H9 (cell line): ENCODE data around the gene CDC42. TPM values are rescaled to one million over a fixed set of nuclear protein-coding genes. Genes with fewer than 3 reads are reported as not detected.

Source experiments
- DNase-seq: peaks from one replicate; pipeline ENCODE4 v3.0.0-alpha.2; 2017
- H2AFZ ChIP-seq: one replicate; pipeline ENCODE4 v1.6.1; 2013; ENCODE audit warnings: mild to moderate bottlenecking, low read length, control low read depth, moderate library complexity
- H2AK5ac ChIP-seq: 2 replicates; pipeline ENCODE4 v1.6.1; 2013; ENCODE audit warnings: low read length, control low read depth, mixed read lengths; ENCODE audit not compliant: insufficient read length
- H2BK120ac ChIP-seq: one replicate; pipeline ENCODE4 v1.6.1; 2013; ENCODE audit warnings: low read depth, mild to moderate bottlenecking, low read length, control low read depth, inconsistent platforms; ENCODE audit not compliant: poor library complexity, severe bottlenecking
- H2BK12ac ChIP-seq: 2 replicates; pipeline ENCODE4 v1.6.1; 2013; ENCODE audit warnings: low read length, control low read depth, mixed read lengths, low read depth; ENCODE audit not compliant: insufficient read length
- H2BK15ac ChIP-seq: 2 replicates; pipeline ENCODE4 v1.6.1; 2013; ENCODE audit warnings: low read depth, low read length, control low read depth
- H2BK20ac ChIP-seq: one replicate; pipeline ENCODE4 v1.6.1; 2013; ENCODE audit warnings: low read depth, mild to moderate bottlenecking, low read length, control low read depth, inconsistent platforms; ENCODE audit not compliant: poor library complexity, severe bottlenecking
- H2BK5ac ChIP-seq: 2 replicates; pipeline ENCODE4 v1.6.1; 2013; ENCODE audit warnings: low read length, control low read depth, mixed read lengths; ENCODE audit not compliant: insufficient read length
- H3K14ac ChIP-seq: 2 replicates; pipeline ENCODE4 v1.6.1; 2013; ENCODE audit warnings: low read length, control low read depth; ENCODE audit not compliant: insufficient read depth
- H3K18ac ChIP-seq: 2 replicates; pipeline ENCODE4 v1.6.1; 2013; ENCODE audit warnings: low read depth, mild to moderate bottlenecking, mixed read lengths, low read length, control low read depth; ENCODE audit not compliant: insufficient read length
- H3K23ac ChIP-seq: 2 replicates; pipeline ENCODE4 v1.6.1; 2013; ENCODE audit warnings: low read length, control low read depth, mixed read lengths, low read depth; ENCODE audit not compliant: insufficient read length
- H3K23me2 ChIP-seq: 2 replicates; pipeline ENCODE4 v1.6.1; 2013; ENCODE audit warnings: low read depth, mild to moderate bottlenecking, mixed read lengths, low read length, control low read depth; ENCODE audit not compliant: insufficient read length, poor library complexity, severe bottlenecking
- H3K27ac ChIP-seq: 2 replicates; pipeline ENCODE4 v1.5.1; 2013; ENCODE audit warnings: low read length, control low read depth, mixed read lengths, low read depth; ENCODE audit not compliant: insufficient read length
- H3K27me3 ChIP-seq: 2 replicates; pipeline ENCODE4 v1.6.1; 2013; ENCODE audit warnings: low read length, control low read depth, inconsistent platforms; ENCODE audit not compliant: insufficient read depth
- H3K4ac ChIP-seq: 2 replicates; pipeline ENCODE4 v1.6.1; 2013; ENCODE audit warnings: low read depth, mild to moderate bottlenecking, control low read depth, inconsistent platforms, low read length, moderate library complexity
- H3K4me1 ChIP-seq: 2 replicates; pipeline ENCODE4 v1.6.1; 2013; ENCODE audit warnings: low read length, control low read depth, inconsistent platforms; ENCODE audit not compliant: insufficient read depth
- H3K4me2 ChIP-seq: 2 replicates; pipeline ENCODE4 v1.6.1; 2013; ENCODE audit warnings: low read length, control low read depth, mixed read lengths; ENCODE audit not compliant: insufficient read length, insufficient read depth
- H3K56ac ChIP-seq: 2 replicates; pipeline ENCODE4 v1.6.1; 2013; ENCODE audit warnings: low read depth, mild to moderate bottlenecking, mixed read lengths, low read length, control low read depth; ENCODE audit not compliant: insufficient read length
- H3K79me1 ChIP-seq: 2 replicates; pipeline ENCODE4 v1.6.1; 2013; ENCODE audit warnings: low read depth, mild to moderate bottlenecking, moderate library complexity, low read length, control low read depth, inconsistent platforms; ENCODE audit not compliant: insufficient read depth, poor library complexity, severe bottlenecking
- H3K79me2 ChIP-seq: 2 replicates; pipeline ENCODE4 v1.6.1; 2013; ENCODE audit warnings: low read length, control low read depth, inconsistent platforms; ENCODE audit not compliant: insufficient read depth
- H3K9ac ChIP-seq: 2 replicates; pipeline ENCODE4 v1.6.1; 2013; ENCODE audit warnings: low read length, control low read depth, mixed read lengths; ENCODE audit not compliant: insufficient read length; ENCODE audit errors: extremely low read depth
- H3K9me3 ChIP-seq: one replicate; pipeline ENCODE4 v1.6.1; 2013; ENCODE audit warnings: low read depth, low read length, inconsistent platforms; ENCODE audit not compliant: control insufficient read depth
- H3T11ph ChIP-seq: one replicate; pipeline ENCODE4 v1.6.1; 2013; ENCODE audit warnings: mild to moderate bottlenecking, low read length, control low read depth, inconsistent platforms
- H4K20me1 ChIP-seq: one replicate; pipeline ENCODE4 v1.6.1; 2013; ENCODE audit not compliant: control insufficient read depth, insufficient read length, insufficient read depth
- H4K5ac ChIP-seq: 2 replicates; pipeline ENCODE4 v1.6.1; 2013; ENCODE audit warnings: low read depth, mild to moderate bottlenecking, mixed read lengths, low read length, control low read depth; ENCODE audit not compliant: insufficient read length
- H4K8ac ChIP-seq: replicated peaks from 2 replicates; pipeline ENCODE4 v1.6.1; 2013; ENCODE audit warnings: low read length, control low read depth, mixed read lengths, low read depth; ENCODE audit not compliant: insufficient read length
- H4K91ac ChIP-seq: 2 replicates; pipeline ENCODE4 v1.6.1; 2013; ENCODE audit warnings: low read depth, mild to moderate bottlenecking, moderate library complexity, mixed read lengths, low read length, control low read depth; ENCODE audit not compliant: insufficient read length
- H3K27ac Mint-ChIP-seq, 3 experiments: 2 replicates in 2 of 3; 3 replicates in 1 of 3; pipeline ENCODE4 v1.8.0; 2020 to 2021; ENCODE audit warnings: mixed read lengths in 3 of 3, mild to moderate bottlenecking in 1 of 3, moderate library complexity in 1 of 3
- H3K27me3 Mint-ChIP-seq: 2 replicates; pipeline ENCODE4 v1.8.0; 2021; ENCODE audit warnings: low read depth, mild to moderate bottlenecking, moderate library complexity, mixed read lengths
- H3K36me3 Mint-ChIP-seq, 3 experiments: 2 replicates in 2 of 3; 3 replicates in 1 of 3; pipeline ENCODE4 v1.8.0; 2020 to 2021; ENCODE audit warnings: low read depth in 3 of 3, mixed read lengths in 3 of 3; ENCODE audit not compliant: insufficient read depth in 1 of 3
- H3K4me1 Mint-ChIP-seq, 2 experiments: 2 replicates each; pipeline ENCODE4 v1.8.0; 2020; ENCODE audit warnings: mixed read lengths in 2 of 2
- H3K4me3 Mint-ChIP-seq, 2 experiments: 2 replicates in 1 of 2; 3 replicates in 1 of 2; pipeline ENCODE4 v1.8.0; 2020 to 2021; ENCODE audit warnings: mild to moderate bottlenecking in 2 of 2, mixed read lengths in 2 of 2, moderate library complexity in 1 of 2
- H3K9me3 Mint-ChIP-seq, 2 experiments: 2 replicates in 1 of 2; 3 replicates in 1 of 2; pipeline ENCODE4 v1.8.0; 2020; ENCODE audit warnings: mild to moderate bottlenecking in 2 of 2, mixed read lengths in 2 of 2, moderate library complexity in 1 of 2
- WGBS: extraction: QIAGEN DNeasy Blood & Tissue Kit; methylation state at CpG from one replicate; pipeline ENCODE4 v1.1.7; 2013; ENCODE audit warnings: missing lambda C conversion rate, low lambda C conversion rate, mixed read lengths; ENCODE audit not compliant: insufficient read length; ENCODE audit errors: extremely low coverage; 5-methylcytosine and 5-hydroxymethylcytosine counted together
- total RNA-seq: library from RNA; stranded (reverse); gene quantifications from 2 replicates; pipeline ENCODE4 v1.2.1, GENCODE V29; 2021
- TF ChIP-seq, protein P1 (sequence below): fragments of 200-600 bp; sonication (generic); conservative IDR thresholded peaks from 3 replicates; pipeline ENCODE4 v1.8.0; 2021; ENCODE audit warnings: antibody characterized with exemption, mild to moderate bottlenecking

CDC42 gene
- total RNA-seq, 1 experiment from 2014 or later, result 197 TPM

DNA sequence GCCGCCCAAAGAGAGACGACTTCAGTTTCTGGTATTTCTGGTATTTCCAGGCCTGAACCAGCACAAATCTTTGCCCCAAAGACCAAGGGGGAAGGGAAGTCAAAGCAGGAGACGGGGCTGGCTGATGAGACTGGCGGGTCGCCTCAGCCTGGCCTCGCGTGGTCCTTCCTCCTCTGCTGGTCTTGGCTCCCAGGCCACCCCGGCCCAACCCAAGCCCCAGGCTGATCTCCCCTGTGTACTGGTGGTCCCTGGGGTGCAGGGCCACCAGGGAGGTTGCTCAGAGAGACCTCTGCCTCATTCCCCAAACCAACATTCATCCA, 70.5 kb downstream of the CDC42 start:
- Histone ChIP-seq H2BK5ac (no peak overlapping the region), H4K5ac (no peak overlapping the region), H3K4me2 (no peak overlapping the region), H2AFZ (no peak overlapping the region), H3K23me2 (no peaks in the 10 kb centered on the region), H4K20me1 (no peaks in the 10 kb centered on the region), H3K4me1 (peaks cover 11% of the 10 kb centered on the region; the same call in 1 of the 2 replicates), H3T11ph (no peak overlapping the region), H2AK5ac (no peak overlapping the region), H4K8ac (no peak overlapping the region), H2BK120ac (no peak overlapping the region), H3K79me2 (no peaks in the 10 kb centered on the region), H3K9ac (no peak overlapping the region), H3K27me3 (no peaks in the 10 kb centered on the region), H3K23ac (no peak overlapping the region), H4K91ac (no peak overlapping the region), H3K79me1 (no peaks in the 10 kb centered on the region), H2BK20ac (no peak overlapping the region), H2BK12ac (no peak overlapping the region), H3K9me3 (no peaks in the 10 kb centered on the region), H3K4ac (no peak overlapping the region), H3K18ac (no peak overlapping the region), H3K27ac (no peak overlapping the region), H3K56ac (no peak overlapping the region), H3K14ac (no peak overlapping the region), H2BK15ac (no peak overlapping the region)
- DNase-seq, result no peak
- WGBS, result no CpG with 5 or more reads among the region's 8 CpGs
- Mint-ChIP-seq H3K9me3 (no peaks in the 10 kb centered on the region), H3K27ac (peak overlapping the region in 1 of 3 experiments; percentile 69; a peak in 2 of 7 replicates), H3K4me1 (peaks cover 28% of the 10 kb centered on the region in 2 experiments), H3K27me3 (no peaks in the 10 kb centered on the region), H3K4me3 (no peak overlapping the region), H3K36me3 (peaks cover 1 to 7% (median 4%) of the 10 kb centered on the region in 3 experiments; a peak in 3 of 7 replicates)
- TF ChIP-seq, protein P1, sequence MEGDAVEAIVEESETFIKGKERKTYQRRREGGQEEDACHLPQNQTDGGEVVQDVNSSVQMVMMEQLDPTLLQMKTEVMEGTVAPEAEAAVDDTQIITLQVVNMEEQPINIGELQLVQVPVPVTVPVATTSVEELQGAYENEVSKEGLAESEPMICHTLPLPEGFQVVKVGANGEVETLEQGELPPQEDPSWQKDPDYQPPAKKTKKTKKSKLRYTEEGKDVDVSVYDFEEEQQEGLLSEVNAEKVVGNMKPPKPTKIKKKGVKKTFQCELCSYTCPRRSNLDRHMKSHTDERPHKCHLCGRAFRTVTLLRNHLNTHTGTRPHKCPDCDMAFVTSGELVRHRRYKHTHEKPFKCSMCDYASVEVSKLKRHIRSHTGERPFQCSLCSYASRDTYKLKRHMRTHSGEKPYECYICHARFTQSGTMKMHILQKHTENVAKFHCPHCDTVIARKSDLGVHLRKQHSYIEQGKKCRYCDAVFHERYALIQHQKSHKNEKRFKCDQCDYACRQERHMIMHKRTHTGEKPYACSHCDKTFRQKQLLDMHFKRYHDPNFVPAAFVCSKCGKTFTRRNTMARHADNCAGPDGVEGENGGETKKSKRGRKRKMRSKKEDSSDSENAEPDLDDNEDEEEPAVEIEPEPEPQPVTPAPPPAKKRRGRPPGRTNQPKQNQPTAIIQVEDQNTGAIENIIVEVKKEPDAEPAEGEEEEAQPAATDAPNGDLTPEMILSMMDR, result no peak
